ENCODE measurements around the gene PLCL1.

The PLCL1 gene

GRCh38 chr2:197784956-197785941 is 19.1 kb upstream of the PLCL1 start, which contains the start of gene BOLL (continued):
- no peak for TF ChIP-seq PATZ1 (CRISPR knock-in tag; IDR thresholded peaks at IDR 0.05; ENCODE audit: borderline replicate concordance)

- ATAC-seq = peak; percentile 84
- TF ChIP-seq ESRRG (CRISPR knock-in tag; IDR thresholded peaks at IDR 0.05) = no peak
- no peak for TF ChIP-seq PATZ1 (CRISPR knock-in tag; IDR thresholded peaks at IDR 0.05; ENCODE audit: borderline replicate concordance)
- no peak for TF ChIP-seq RARB (CRISPR knock-in tag; IDR thresholded peaks at IDR 0.05)
- no peak for TF ChIP-seq ZFP30 (CRISPR knock-in tag; IDR thresholded peaks at IDR 0.05)
- TF ChIP-seq GLIS3 (CRISPR knock-in tag; IDR thresholded peaks at IDR 0.05) = no peak
- TF ChIP-seq CSDC2 (CRISPR knock-in tag; IDR thresholded peaks at IDR 0.05) = no peak
- TF ChIP-seq TCF4 (CRISPR knock-in tag; IDR thresholded peaks at IDR 0.05; ENCODE audit: borderline replicate concordance) = no peak
Measured at GRCh38 chr2:197786010-197786877, 18.1 kb upstream of the PLCL1 start.

GRCh38 chr2:197793456-197793855 is 10.9 kb upstream of the PLCL1 start:
- no peak for ATAC-seq
- TF ChIP-seq SNAI2 (CRISPR knock-in tag; IDR thresholded peaks at IDR 0.05) (no peak), ZNF8 (CRISPR knock-in tag; IDR thresholded peaks at IDR 0.05) (no peak), ISL1 (CRISPR knock-in tag; IDR thresholded peaks at IDR 0.05) (no peak), TSHZ2 (CRISPR knock-in tag; IDR thresholded peaks at IDR 0.05) (no peak), CSDC2 (CRISPR knock-in tag; IDR thresholded peaks at IDR 0.05) (no peak), OSR1 (CRISPR knock-in tag; IDR thresholded peaks at IDR 0.05) (no peak)

DNA sequence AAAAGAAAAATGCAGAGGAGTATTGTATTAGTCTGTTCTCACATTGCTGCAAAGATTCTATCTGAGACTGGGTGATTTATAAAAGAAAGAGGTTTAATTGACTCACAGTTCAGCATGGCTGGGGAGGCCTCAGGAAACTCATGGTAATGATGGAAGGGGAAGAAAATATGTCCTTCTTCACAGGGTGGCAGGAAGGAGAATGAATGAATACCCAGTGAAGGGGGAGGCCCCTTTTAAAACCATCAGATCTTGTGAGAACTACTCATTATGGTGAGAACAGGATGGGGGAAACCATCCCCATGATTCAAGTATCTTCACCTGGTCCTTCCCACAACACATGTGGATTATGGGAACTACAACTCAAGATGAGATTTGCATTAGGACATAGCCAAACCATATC is 9.1 kb upstream of the PLCL1 start:
- no peak for TF ChIP-seq ISL1 (CRISPR knock-in tag; IDR thresholded peaks at IDR 0.05)
- no peak for ATAC-seq

DNA sequence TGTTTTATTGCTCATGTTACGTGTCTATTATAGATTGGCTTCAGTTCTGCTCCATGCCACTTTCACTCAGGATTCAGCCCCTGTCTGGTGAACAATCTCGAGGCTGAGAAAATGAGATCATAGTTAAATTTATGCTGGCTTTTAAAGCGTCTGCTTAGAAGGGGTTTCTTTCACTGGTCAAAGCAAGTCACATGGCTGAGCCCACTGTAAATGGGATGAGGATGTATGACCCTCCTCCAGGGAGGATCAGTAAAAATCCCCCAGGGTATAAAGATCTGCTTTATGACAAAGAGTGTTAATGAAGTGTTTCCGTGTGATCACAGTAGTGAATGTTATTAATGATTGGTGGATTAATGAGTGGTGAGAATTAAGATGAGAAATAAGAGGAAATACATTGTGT is 6.2 kb upstream of the PLCL1 start:
- TF ChIP-seq, protein P1, sequence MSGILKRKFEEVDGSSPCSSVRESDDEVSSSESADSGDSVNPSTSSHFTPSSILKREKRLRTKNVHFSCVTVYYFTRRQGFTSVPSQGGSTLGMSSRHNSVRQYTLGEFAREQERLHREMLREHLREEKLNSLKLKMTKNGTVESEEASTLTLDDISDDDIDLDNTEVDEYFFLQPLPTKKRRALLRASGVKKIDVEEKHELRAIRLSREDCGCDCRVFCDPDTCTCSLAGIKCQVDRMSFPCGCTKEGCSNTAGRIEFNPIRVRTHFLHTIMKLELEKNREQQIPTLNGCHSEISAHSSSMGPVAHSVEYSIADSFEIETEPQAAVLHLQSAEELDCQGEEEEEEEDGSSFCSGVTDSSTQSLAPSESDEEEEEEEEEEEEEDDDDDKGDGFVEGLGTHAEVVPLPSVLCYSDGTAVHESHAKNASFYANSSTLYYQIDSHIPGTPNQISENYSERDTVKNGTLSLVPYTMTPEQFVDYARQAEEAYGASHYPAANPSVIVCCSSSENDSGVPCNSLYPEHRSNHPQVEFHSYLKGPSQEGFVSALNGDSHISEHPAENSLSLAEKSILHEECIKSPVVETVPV (CRISPR knock-in tag; IDR thresholded peaks at IDR 0.05) = no peak
- TF ChIP-seq CSDC2 (CRISPR knock-in tag; IDR thresholded peaks at IDR 0.05) (no peak), PATZ1 (CRISPR knock-in tag; IDR thresholded peaks at IDR 0.05; ENCODE audit: borderline replicate concordance) (no peak)
- no peak for ATAC-seq

Data from SK-N-SH treated with all-trans-retinoic acid at 6 μM for 48 hours (cell line).